GM12878 (cell line): ENCODE results near the gene NKD1. TPM values are rescaled to one million over a fixed set of nuclear protein-coding genes. Genes with fewer than 3 reads are reported as not detected.

Experiments used
- ATAC-seq: fragments of 200-7000 bp; cut with Tn5 transposase; 3 replicates; pipeline ENCODE4 v1.9.1; 2020; ENCODE audit warnings: mild to moderate bottlenecking, moderate library complexity
- BruUV-seq: library from RNA; stranded (reverse); fragments of 400-500 nt; replicated peaks from 2 replicates; lab custom pipeline; 2021; lab: Mats Ljungman, UMichigan
- CTCF ChIA-PET: fragments of 300-600 bp; sonication (Branson Sonifier 250); formaldehyde crosslinking; extraction: SDS; loops from one replicate; lab custom pipeline; 2021; ENCODE audit warnings: inconsistent platforms; lab: Yijun Ruan, JAX
- POLR2A ChIA-PET: fragments of 350-600 bp; formaldehyde crosslinking; extraction: SDS; loops from one replicate; lab custom pipeline; 2021; ENCODE audit warnings: inconsistent platforms; lab: Charles Lee
- RAD21 ChIA-PET: fragments of 300-600 bp; sonication (Branson Sonifier 250); formaldehyde crosslinking; loops from one replicate; lab custom pipeline; 2023; ENCODE audit warnings: antibody characterized with exemption; ENCODE audit not compliant: unreplicated experiment; lab: Charles Lee
- SMC1A ChIA-PET: fragments of 300-600 bp; sonication (Branson Sonifier 250); formaldehyde crosslinking; loops from one replicate; lab custom pipeline; 2023; ENCODE audit not compliant: unreplicated experiment, uncharacterized antibody; lab: Charles Lee
- DNase-seq: peaks from one replicate; pipeline ENCODE4 v3.0.0-alpha.2; 2011; ENCODE audit warnings: low read depth, low spot score
- FAIRE-seq: peaks from 3 replicates; lab custom pipeline; 2011; peaks lifted over from hg19 to GRCh38; lab: Jason Lieb, UNC
- H2AFZ ChIP-seq: 2 replicates; pipeline ENCODE4 v1.6.0; 2011; ENCODE audit warnings: low read depth, low read length, control low read depth; ENCODE audit not compliant: control insufficient read depth
- H3K27ac ChIP-seq: 2 replicates; pipeline ENCODE4 v1.5.1; 2011; ENCODE audit warnings: control low read depth; ENCODE audit not compliant: control insufficient read depth, insufficient read depth
- H3K27me3 ChIP-seq, 2 experiments: replicated peaks in 1 of 2; 2 replicates each; pipeline versions ENCODE4 v1.6.0 to v1.6.1; 2011; ENCODE audit warnings: low read length in 1 of 2; ENCODE audit not compliant: control insufficient read depth in 2 of 2, insufficient read depth in 2 of 2
- H3K36me3 ChIP-seq, 2 experiments: 2 replicates each; pipeline ENCODE4 v1.5.1; 2011; ENCODE audit warnings: low read length in 1 of 2; ENCODE audit not compliant: control insufficient read depth in 2 of 2, insufficient read depth in 2 of 2
- H3K4me1 ChIP-seq: 2 replicates; pipeline ENCODE4 v1.6.1; 2011; ENCODE audit warnings: mild to moderate bottlenecking, low read length, moderate library complexity, mixed read lengths; ENCODE audit not compliant: control insufficient read depth, insufficient read depth
- H3K4me2 ChIP-seq: 2 replicates; pipeline ENCODE4 v1.6.0; 2011; ENCODE audit warnings: control low read depth; ENCODE audit not compliant: control insufficient read depth, insufficient read depth
- H3K4me3 ChIP-seq: fragments of 200-600 bp; sonication (generic); 2 replicates; pipeline ENCODE4 v1.5.1; 2016
- H3K79me2 ChIP-seq: 2 replicates; pipeline ENCODE4 v1.6.0; 2011; ENCODE audit warnings: low read length; ENCODE audit not compliant: control insufficient read depth, insufficient read depth
- H3K9ac ChIP-seq: 2 replicates; pipeline ENCODE4 v1.8.0; 2011; ENCODE audit warnings: low read length, control low read depth, mixed read lengths; ENCODE audit not compliant: control insufficient read depth, insufficient read depth
- H3K9me3 ChIP-seq: replicated peaks from 3 replicates; pipeline ENCODE4 v1.5.1; 2011; ENCODE audit warnings: mild to moderate bottlenecking, low read length; ENCODE audit not compliant: control insufficient read depth, insufficient read depth
- H4K20me1 ChIP-seq: 2 replicates; pipeline ENCODE4 v1.6.0; 2011; ENCODE audit not compliant: control insufficient read depth, insufficient read depth
- BACH1 ChIP-seq: fragments of 450-650 bp; IDR thresholded peaks from 2 replicates; pipeline ENCODE4 v1.6.1; 2017; ENCODE audit warnings: mild to moderate bottlenecking, borderline replicate concordance
- ELK1 ChIP-seq: IDR thresholded peaks from 2 replicates; pipeline ENCODE4 v1.6.1; 2012; ENCODE audit warnings: low read depth, low read length, improper control_type of control experiment
- FOS ChIP-seq: IDR thresholded peaks from 3 replicates; pipeline ENCODE4 v1.6.1; 2011; ENCODE audit warnings: borderline replicate concordance; ENCODE audit not compliant: insufficient read length; ENCODE audit errors: extremely low read depth
- IKZF2 ChIP-seq, 2 experiments: fragments of 450-650 bp; IDR thresholded peaks; 2 replicates each; pipeline ENCODE4 v1.6.1; 2017; ENCODE audit warnings: mild to moderate bottlenecking in 2 of 2, moderate library complexity in 2 of 2
- MEF2B ChIP-seq: fragments of 450-650 bp; IDR thresholded peaks from 2 replicates; pipeline ENCODE4 v1.6.1; 2018; ENCODE audit warnings: mild to moderate bottlenecking, moderate library complexity; ENCODE audit not compliant: partially characterized antibody, poor library complexity, severe bottlenecking
- NRF1 ChIP-seq: conservative IDR thresholded peaks from 2 replicates; pipeline ENCODE4 v1.6.1; 2011; ENCODE audit warnings: mild to moderate bottlenecking, low read depth, low read length, improper control_type of control experiment
- POU2F2 ChIP-seq: IDR thresholded peaks from 3 replicates; pipeline ENCODE4 v1.6.1; 2011; ENCODE audit warnings: low read depth, mild to moderate bottlenecking, low read length, borderline replicate concordance
- RAD21 ChIP-seq: IDR thresholded peaks from 2 replicates; pipeline ENCODE4 v1.6.1; 2011; ENCODE audit warnings: mild to moderate bottlenecking, low read depth, low read length, moderate library complexity; ENCODE audit not compliant: insufficient read depth
- RCOR1 ChIP-seq: conservative IDR thresholded peaks from 2 replicates; pipeline ENCODE4 v1.6.1; 2012; ENCODE audit warnings: low read depth, low read length, improper control_type of control experiment
- SMARCA5 ChIP-seq: fragments of 450-650 bp; IDR thresholded peaks from 2 replicates; pipeline ENCODE4 v1.6.1; 2017; ENCODE audit warnings: mild to moderate bottlenecking
- SREBF2 ChIP-seq: IDR thresholded peaks from 2 replicates; pipeline ENCODE4 v1.6.1; 2012; ENCODE audit warnings: mild to moderate bottlenecking, low read length
- ZBED1 ChIP-seq: IDR thresholded peaks from 2 replicates; pipeline ENCODE4 v1.6.1; 2016; ENCODE audit warnings: borderline replicate concordance
- ZBTB4 ChIP-seq: fragments of 450-650 bp; formaldehyde crosslinking; IDR thresholded peaks from 2 replicates; pipeline ENCODE4 v1.4.0; 2022; ENCODE audit warnings: mild to moderate bottlenecking, moderate library complexity
- ZNF207 ChIP-seq: fragments of 450-650 bp; IDR thresholded peaks from 2 replicates; pipeline ENCODE4 v1.6.1; 2014; ENCODE audit warnings: antibody characterized with exemption, mild to moderate bottlenecking, borderline replicate concordance
- WGBS: methylation state at CpG from one replicate; pipeline ENCODE4 v1.1.6; 2016; ENCODE audit warnings: low lambda C conversion rate; ENCODE audit not compliant: insufficient replicate concordance, insufficient coverage; ENCODE audit errors: missing lambda C conversion rate; 5-methylcytosine and 5-hydroxymethylcytosine counted together
- in situ Hi-C: fragments of 300-500 bp; cut with MboI; formaldehyde crosslinking; loops from 9 replicates; pipeline ENCODE4 v1.14.3; 2018; ENCODE audit warnings: mixed read lengths
- intact Hi-C: fragments of 100-400 bp; cut with micrococcal nuclease; formaldehyde crosslinking; loops from one replicate; pipeline ENCODE4 v1.14.2; 2022; ENCODE audit not compliant: unreplicated experiment
- polyA plus RNA-seq, 11 experiments: library from polyadenylated mRNA; depleted of rRNA in 4 of 11; unstranded in 6 of 11; stranded (reverse) in 5 of 11; fragments of >200 nt; fragmentation: Nextera tagmentation in 4 of 11; fragmentation: Illumina TruSeq in 1 of 11; extraction: Ambion mirVana in 4 of 11; extraction: Trizol in 1 of 11; gene quantifications; 1 replicate in 1 of 11; 2 replicates in 10 of 11; pipeline versions ENCODE4 v1.2.1 to v1.2.3, GENCODE V29; 2011 to 2016; ENCODE audit warnings: inconsistent platforms in 2 of 11, missing spikeins in 2 of 11, low read depth in 1 of 11
- total RNA-seq, 4 experiments: library from RNA; depleted of rRNA in 3 of 4; stranded (reverse); fragments of >200 nt in 3 of 4; fragmentation: Illumina TruSeq in 1 of 4; extraction: Trizol in 1 of 4; gene quantifications; 2 replicates each; pipeline versions ENCODE4 v1.2.1 to v1.2.3, GENCODE V29; 2013 to 2021
- TF ChIP-seq, protein P1 (sequence below): fragments of 450-650 bp; IDR thresholded peaks from 2 replicates; pipeline ENCODE4 v1.6.1; 2017; ENCODE audit warnings: borderline replicate concordance

NKD1 gene
- total and polyA plus RNA-seq, 10 of the 15 experiments (the other 5 are each of a cell fraction or from before 2014, with no cell fraction given), result under 0.01 to 0.49 (median 0.04) TPM; not detected in 2

DNA sequence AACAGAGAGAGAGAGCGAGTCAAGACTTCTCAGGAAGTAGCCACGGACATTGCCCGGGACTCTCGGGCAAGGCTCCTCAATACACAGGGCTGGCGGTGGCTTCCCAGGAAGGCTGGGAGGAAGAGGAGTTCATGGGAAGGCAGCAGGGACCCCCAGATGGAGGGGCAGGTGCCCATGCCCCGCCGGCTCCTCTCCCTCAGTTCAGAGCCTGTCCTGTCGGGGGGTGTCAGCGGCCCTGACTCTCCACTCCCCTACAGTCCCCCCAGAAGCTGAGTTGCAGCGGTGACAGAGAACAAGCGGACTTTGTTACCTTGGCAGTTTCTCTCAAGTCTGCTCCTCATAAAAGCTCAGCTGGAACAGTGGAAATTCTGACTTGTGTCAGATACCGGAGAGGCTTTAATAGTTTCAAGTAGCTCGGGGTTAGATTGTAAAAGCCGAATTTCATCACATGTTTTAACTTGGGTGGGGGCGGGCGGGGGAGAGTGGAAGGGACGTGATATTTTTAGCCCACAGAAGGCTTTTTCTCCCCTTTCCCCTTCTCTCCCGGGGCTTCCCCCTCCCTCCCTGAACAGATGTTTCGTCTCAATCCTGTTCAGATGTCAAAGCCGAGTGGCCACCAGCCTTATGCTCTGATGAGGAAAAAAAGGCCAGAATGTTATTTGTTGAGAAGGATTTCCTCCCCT lies 65.2 kb downstream of the NKD1 start (continued):
- no peak for TF ChIP-seq ELK1
- no peak for TF ChIP-seq RAD21
- no peak for TF ChIP-seq FOS
- no peak for TF ChIP-seq ZBED1
- no peak for TF ChIP-seq NRF1
- TF ChIP-seq ZNF207, result no peak
- TF ChIP-seq SMARCA5, result no peak
- no peak for TF ChIP-seq POU2F2

DNA sequence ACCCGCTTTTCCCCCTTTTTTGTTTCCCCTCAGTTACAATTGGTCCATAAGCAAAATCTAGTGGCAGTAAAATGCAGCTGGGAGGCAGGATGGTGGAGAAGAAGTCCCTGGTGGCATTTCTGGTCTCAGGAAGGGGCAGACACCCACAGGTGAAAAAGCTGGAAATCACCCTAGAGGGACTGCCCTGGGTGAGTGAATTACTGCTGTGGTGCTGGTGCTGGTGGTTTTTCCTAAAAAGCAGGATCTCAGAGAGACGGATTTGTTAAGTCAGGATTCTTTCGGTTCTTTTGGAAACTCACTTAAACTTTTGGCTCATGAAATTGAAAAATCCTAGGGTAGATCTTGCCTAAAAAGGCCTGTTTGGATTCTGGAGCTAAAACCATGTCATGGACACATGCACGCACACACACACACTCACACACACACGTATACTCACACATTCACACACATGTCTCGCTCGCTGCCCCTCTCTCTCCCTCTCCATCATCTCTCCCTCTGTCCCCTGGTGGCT lies 65.8 kb downstream of the NKD1 start:
- Histone ChIP-seq H3K9me3 (no peaks in the 10 kb centered on the region), H3K4me2 (no peak overlapping the region), H3K9ac (no peak overlapping the region), H3K4me3 (no peak overlapping the region), H3K4me1 (peaks cover 3% of the 10 kb centered on the region; the same call in 1 of the 2 replicates), H4K20me1 (no peaks in the 10 kb centered on the region), H3K36me3 (no peaks in the 10 kb centered on the region), H3K79me2 (no peaks in the 10 kb centered on the region), H3K27me3 (no peaks in the 10 kb centered on the region), H2AFZ (no peak overlapping the region), H3K27ac (no peak overlapping the region)
- ATAC-seq, result 0 out of 3 replicates have a peak, but pooled peaks have one; percentile 23
- BruUV-seq, result no TSS peak
- POLR2A ChIA-PET, result no interaction called here
- FAIRE-seq, result no peak
- CTCF ChIA-PET, result interaction anchor here (0.8 to 1.8 kb wide), 7 partner anchors 12 to 193 kb away, joined by 3 to 4 read pairs (median 3); no protein-coding TSS in a partner anchor
- no peak for DNase-seq
- SMC1A ChIA-PET, result interaction anchor here (0.9 to 1.7 kb wide), 3 partner anchors 10 to 133 kb away, joined by 3 to 5 read pairs (median 4); no protein-coding TSS in a partner anchor
- in situ Hi-C loops (no loop called here), intact Hi-C loops (no loop called here)
- WGBS, result 70% methylated on average over 7 of the region's 7 CpGs
- RAD21 ChIA-PET, result interaction anchor here (1.0 to 1.2 kb wide), 2 partner anchors 11 to 54 kb away, joined by 3 read pairs; no protein-coding TSS in a partner anchor
- TF ChIP-seq, protein P1, sequence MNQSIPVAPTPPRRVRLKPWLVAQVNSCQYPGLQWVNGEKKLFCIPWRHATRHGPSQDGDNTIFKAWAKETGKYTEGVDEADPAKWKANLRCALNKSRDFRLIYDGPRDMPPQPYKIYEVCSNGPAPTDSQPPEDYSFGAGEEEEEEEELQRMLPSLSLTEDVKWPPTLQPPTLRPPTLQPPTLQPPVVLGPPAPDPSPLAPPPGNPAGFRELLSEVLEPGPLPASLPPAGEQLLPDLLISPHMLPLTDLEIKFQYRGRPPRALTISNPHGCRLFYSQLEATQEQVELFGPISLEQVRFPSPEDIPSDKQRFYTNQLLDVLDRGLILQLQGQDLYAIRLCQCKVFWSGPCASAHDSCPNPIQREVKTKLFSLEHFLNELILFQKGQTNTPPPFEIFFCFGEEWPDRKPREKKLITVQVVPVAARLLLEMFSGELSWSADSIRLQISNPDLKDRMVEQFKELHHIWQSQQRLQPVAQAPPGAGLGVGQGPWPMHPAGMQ, result no peak
- no peak for TF ChIP-seq BACH1
- no peak for TF ChIP-seq IKZF2 (IDR thresholded peaks at IDR 0.05)
- no peak for TF ChIP-seq ZBTB4
- TF ChIP-seq SREBF2, result no peak
- no peak for TF ChIP-seq RCOR1
- no peak for TF ChIP-seq MEF2B
